Activated T-cell treated with anti-CD3 and anti-CD28 coated beads, Interleukin-2, amount 50 U/mL, for 72 hours (primary cell): ENCODE results near the gene THEMIS2. TPM values are rescaled to one million over a fixed set of nuclear protein-coding genes. Genes with fewer than 3 reads are reported as not detected.

Experiments
- ATAC-seq, 2 donors: fragments of 150-1000 bp; cut with Tn5 transposase; replicated peaks in 1 of 2; 2 replicates each; pipeline ENCODE4 v1.10.0; 2021; ENCODE audit warnings: moderate library complexity in 2 of 2, mild to moderate bottlenecking in 1 of 2
- DNase-seq, 2 donors: peaks; one replicate each; pipeline ENCODE4 v3.0.0; 2021 to 2022; ENCODE audit warnings: mixed read lengths in 1 of 2
- H3K27ac Mint-ChIP-seq: one replicate; pipeline ENCODE4 v1.8.0; 2022; ENCODE audit warnings: mild to moderate bottlenecking, moderate library complexity, mixed read lengths
- H3K27me3 Mint-ChIP-seq: one replicate; pipeline ENCODE4 v1.8.0; 2022; ENCODE audit warnings: low read depth, mixed read lengths
- H3K36me3 Mint-ChIP-seq, 2 donors: one replicate each; pipeline ENCODE4 v1.8.0; 2022; ENCODE audit warnings: mixed read lengths in 2 of 2, mild to moderate bottlenecking in 1 of 2; ENCODE audit not compliant: insufficient read depth in 2 of 2
- H3K4me1 Mint-ChIP-seq: one replicate; pipeline ENCODE4 v1.8.0; 2022; ENCODE audit warnings: low read depth, mixed read lengths
- H3K4me3 Mint-ChIP-seq, 2 donors: one replicate each; pipeline ENCODE4 v1.8.0; 2022; ENCODE audit warnings: mild to moderate bottlenecking in 2 of 2, mixed read lengths in 2 of 2, moderate library complexity in 2 of 2
- H3K9me3 Mint-ChIP-seq, 2 donors: one replicate each; pipeline ENCODE4 v1.8.0; 2022; ENCODE audit warnings: mixed read lengths in 2 of 2
- total RNA-seq, 2 donors: library from RNA; stranded (reverse); gene quantifications; one replicate each; pipeline ENCODE4 v1.2.3, GENCODE V29; 2022

Gene THEMIS2
- total RNA-seq, 2 donors from 2014 or later, result 26.0 to 81.0 TPM

DNA sequence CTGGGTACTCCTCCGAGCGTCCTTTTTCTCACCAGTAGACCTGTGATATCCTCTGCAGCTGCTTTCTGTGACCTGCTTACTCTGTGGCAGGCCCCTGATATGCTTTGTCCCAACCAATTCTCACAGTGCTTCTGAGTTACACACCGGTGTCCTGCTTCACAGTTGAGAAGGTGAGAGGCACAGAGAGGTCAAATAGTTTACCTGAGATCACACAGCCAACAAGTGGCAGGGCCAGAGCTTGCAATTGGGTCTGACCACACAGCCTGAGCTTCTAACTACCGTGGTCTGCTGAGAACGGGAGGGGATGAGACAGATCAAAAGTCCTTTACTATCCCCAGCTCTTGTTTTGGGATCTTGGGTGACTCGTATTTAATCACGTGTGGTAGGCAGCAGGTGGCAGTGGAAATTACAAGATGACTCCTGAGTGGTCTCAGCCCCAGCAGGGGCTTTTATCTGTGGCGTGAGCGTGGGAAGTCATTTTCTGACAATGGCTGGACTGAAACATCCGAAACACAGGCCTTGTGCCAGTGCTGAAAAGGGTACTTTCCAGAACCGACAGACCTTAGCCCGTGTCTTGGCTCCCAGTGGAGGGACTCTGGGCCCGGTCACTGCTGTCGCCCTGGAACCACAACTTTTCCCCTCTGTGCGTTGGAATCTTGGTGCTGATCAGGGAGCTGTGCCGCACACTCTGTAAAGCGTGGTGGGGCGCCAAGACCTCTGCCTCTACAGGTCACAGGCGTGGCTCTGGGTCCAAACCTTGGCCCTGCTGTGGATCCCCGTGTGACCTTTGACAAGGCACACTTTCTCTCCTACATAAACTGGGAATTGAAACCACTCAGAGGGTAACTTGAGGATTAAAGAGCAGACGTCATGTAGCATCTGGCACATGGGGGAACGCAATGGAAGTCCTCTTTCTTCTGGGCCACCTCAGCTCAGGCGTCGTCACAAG, 11.9 kb downstream of the THEMIS2 start:
- Mint-ChIP-seq H3K9me3 (no peaks in the 10 kb centered on the region), H3K27ac (peak overlapping the region; percentile 34), H3K4me1 (peaks cover 61% of the 10 kb centered on the region), H3K27me3 (no peaks in the 10 kb centered on the region), H3K4me3 (peak overlapping the region; percentile 7 to 23), H3K36me3 (peaks cover 19 to 22% of the 10 kb centered on the region in 2 donors)
- ATAC-seq, result peak; percentile 47 to 59
- peak in 1 of 2 donors; percentile 47 for DNase-seq

DNA sequence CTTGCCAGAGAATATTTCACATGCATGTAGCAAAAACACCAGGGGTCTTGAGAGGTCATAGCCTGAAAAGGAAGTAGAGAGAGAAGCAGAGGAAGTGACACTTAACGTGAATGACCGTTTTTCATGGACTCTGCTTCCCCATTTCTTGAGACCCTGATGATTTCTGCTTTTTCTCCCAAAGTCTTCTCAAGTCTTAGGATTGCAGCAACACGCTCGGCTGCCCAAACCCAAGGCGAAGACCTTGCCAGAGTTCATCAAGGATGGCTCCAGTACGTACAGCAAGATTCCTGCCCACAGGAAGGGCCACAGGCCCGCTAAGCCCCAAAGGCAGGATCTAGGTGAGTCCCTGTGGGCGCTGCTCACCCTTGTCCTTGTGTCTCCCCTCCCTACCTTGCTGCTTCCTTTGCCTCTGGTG, 12.8 kb downstream of the THEMIS2 start:
- no peak for ATAC-seq
- no peaks in the 10 kb centered on the region for H3K9me3 Mint-ChIP-seq
- H3K27me3 Mint-ChIP-seq, result no peaks in the 10 kb centered on the region
- H3K36me3 Mint-ChIP-seq, result peaks cover 20 to 22% of the 10 kb centered on the region in 2 donors
- H3K4me3 Mint-ChIP-seq, result no peak overlapping the region
- no peak for DNase-seq
- peaks cover 66% of the 10 kb centered on the region for H3K4me1 Mint-ChIP-seq
- H3K27ac Mint-ChIP-seq, result no peak overlapping the region

- Mint-ChIP-seq H3K27ac (peak overlapping the region; percentile 94), H3K4me1 (peaks cover 73% of the 10 kb centered on the region), H3K27me3 (no peaks in the 10 kb centered on the region), H3K4me3 (peak overlapping the region; percentile 20 to 84), H3K36me3 (peaks cover 20 to 27% of the 10 kb centered on the region in 2 donors), H3K9me3 (no peaks in the 10 kb centered on the region)
- DNase-seq (no peak), ATAC-seq (no peak)
Observed at GRCh38 chr1:27885621-27886352, 13.4 kb downstream of the THEMIS2 start.

- H3K4me3 Mint-ChIP-seq, result peak overlapping the region; percentile 20 to 84
- H3K4me1 Mint-ChIP-seq, result peaks cover 78% of the 10 kb centered on the region
- peak overlapping the region; percentile 94 for H3K27ac Mint-ChIP-seq
- peaks cover 21 to 29% of the 10 kb centered on the region in 2 donors for H3K36me3 Mint-ChIP-seq
- no peaks in the 10 kb centered on the region for H3K27me3 Mint-ChIP-seq
- H3K9me3 Mint-ChIP-seq, result no peaks in the 10 kb centered on the region
- DNase-seq (no peak), ATAC-seq (peak; percentile 18 to 31)
Observed at GRCh38 chr1:27886353-27886679, 14.0 kb downstream of the THEMIS2 start.

GRCh38 chr1:27886744-27887143, 14.4 kb downstream of the THEMIS2 start:
- Mint-ChIP-seq H3K4me1 (peaks cover 82% of the 10 kb centered on the region), H3K9me3 (no peaks in the 10 kb centered on the region), H3K27me3 (no peaks in the 10 kb centered on the region), H3K27ac (peak overlapping the region; percentile 94), H3K36me3 (peaks cover 23 to 30% of the 10 kb centered on the region in 2 donors), H3K4me3 (peak overlapping the region; percentile 66 to 84)
- ATAC-seq (peak; percentile 30 to 33), DNase-seq (no peak)

GRCh38 chr1:27887215-27888021, 15.1 kb downstream of the THEMIS2 start:
- peaks cover 23 to 33% of the 10 kb centered on the region in 2 donors for H3K36me3 Mint-ChIP-seq
- H3K9me3 Mint-ChIP-seq, result no peaks in the 10 kb centered on the region
- peak overlapping the region; percentile 94 for H3K27ac Mint-ChIP-seq
- H3K27me3 Mint-ChIP-seq, result no peaks in the 10 kb centered on the region
- ATAC-seq (peak; percentile 45 to 50), DNase-seq (peak; percentile 43 to 51)
- peak overlapping the region; percentile 66 to 84 for H3K4me3 Mint-ChIP-seq
- peaks cover 89% of the 10 kb centered on the region for H3K4me1 Mint-ChIP-seq

- Mint-ChIP-seq H3K4me1 (peaks cover 87% of the 10 kb centered on the region), H3K27ac (peak overlapping the region; percentile 58)
Observed at GRCh38 chr1:27889506-27889905, 17.2 kb downstream of the THEMIS2 start.

GRCh38 chr1:27891196-27891889, 19.0 kb downstream of the THEMIS2 start:
- peaks cover 27 to 50% of the 10 kb centered on the region in 2 donors for H3K36me3 Mint-ChIP-seq
- no peaks in the 10 kb centered on the region for H3K27me3 Mint-ChIP-seq
- no peaks in the 10 kb centered on the region for H3K9me3 Mint-ChIP-seq
- ATAC-seq, result peak; percentile 69 to 70
- peak overlapping the region; percentile 95 for H3K27ac Mint-ChIP-seq
- H3K4me3 Mint-ChIP-seq, result peak overlapping the region; percentile 29 to 75
- H3K4me1 Mint-ChIP-seq, result peaks cover 69% of the 10 kb centered on the region
- peak; percentile 52 to 67 for DNase-seq

More at GRCh38 chr1:27889506-27889905, 17.2 kb downstream of the THEMIS2 start:
- Mint-ChIP-seq H3K4me3 (peak overlapping the region in 1 of 2 donors; percentile 5), H3K27me3 (no peaks in the 10 kb centered on the region), H3K9me3 (no peaks in the 10 kb centered on the region), H3K36me3 (peaks cover 28 to 43% of the 10 kb centered on the region in 2 donors)
- DNase-seq, result no peak
- no peak for ATAC-seq

GRCh38 chr1:27894521-27894920, 22.2 kb downstream of the THEMIS2 start:
- H3K9me3 Mint-ChIP-seq, result no peaks in the 10 kb centered on the region
- ATAC-seq (no peak), DNase-seq (no peak)
- peaks cover 20 to 43% of the 10 kb centered on the region in 2 donors for H3K36me3 Mint-ChIP-seq
- H3K4me1 Mint-ChIP-seq, result peaks cover 37% of the 10 kb centered on the region
- peak overlapping the region; percentile 18 for H3K27ac Mint-ChIP-seq
- H3K4me3 Mint-ChIP-seq, result no peak overlapping the region
- no peaks in the 10 kb centered on the region for H3K27me3 Mint-ChIP-seq

GRCh38 chr1:27906759-27907158, 34.4 kb downstream of the THEMIS2 start:
- no peak overlapping the region for H3K4me3 Mint-ChIP-seq
- ATAC-seq, result no peak
- DNase-seq, result no peak
- H3K36me3 Mint-ChIP-seq, result peaks cover 16 to 39% of the 10 kb centered on the region in 2 donors
- no peaks in the 10 kb centered on the region for H3K27me3 Mint-ChIP-seq
- H3K9me3 Mint-ChIP-seq, result no peaks in the 10 kb centered on the region
- H3K4me1 Mint-ChIP-seq, result peaks cover 15% of the 10 kb centered on the region
- H3K27ac Mint-ChIP-seq, result peak overlapping the region; percentile 31

GRCh38 chr1:27912429-27912828, 40.1 kb downstream of the THEMIS2 start:
- Mint-ChIP-seq H3K9me3 (peaks cover 2 to 5% of the 10 kb centered on the region in 2 donors), H3K4me3 (peak overlapping the region; percentile 99 to 100), H3K36me3 (peaks cover 17 to 30% of the 10 kb centered on the region in 2 donors), H3K4me1 (peaks cover 27% of the 10 kb centered on the region), H3K27me3 (no peaks in the 10 kb centered on the region), H3K27ac (peak overlapping the region; percentile 91)
- peak; percentile 48 to 66 for ATAC-seq
- peak; percentile 35 to 54 for DNase-seq

DNA sequence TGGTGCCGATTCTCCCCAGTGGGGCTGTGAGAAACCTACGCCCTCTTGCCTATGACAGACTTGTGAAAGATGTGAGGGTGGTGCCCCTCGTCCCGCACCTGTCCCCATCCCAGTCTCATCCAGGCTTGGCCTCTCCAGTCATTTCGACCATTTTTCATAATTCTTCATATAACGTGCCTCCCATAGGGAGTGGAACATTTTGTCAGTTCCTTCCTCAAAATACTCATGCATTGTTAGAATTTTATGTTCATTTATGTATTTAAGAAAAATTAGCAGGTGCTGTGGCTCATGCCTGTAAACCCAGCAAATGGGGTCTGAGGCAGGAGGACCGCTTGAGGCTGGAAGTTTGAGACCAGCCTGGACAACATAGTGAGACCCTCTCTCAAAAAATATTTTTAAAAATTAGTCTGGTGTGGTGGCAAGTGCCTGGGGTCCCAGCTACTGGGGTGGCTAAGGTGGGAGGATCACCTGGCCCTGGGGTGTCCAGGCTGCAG, 42.8 kb downstream of the THEMIS2 start:
- H3K9me3 Mint-ChIP-seq, result peaks cover 2 to 5% of the 10 kb centered on the region in 2 donors
- no peak for ATAC-seq

More for the DNA sequence above, 42.8 kb downstream of the THEMIS2 start:
- no peak for DNase-seq
- Mint-ChIP-seq H3K27ac (peak overlapping the region; percentile 100), H3K27me3 (no peaks in the 10 kb centered on the region), H3K4me1 (peaks cover 25% of the 10 kb centered on the region), H3K36me3 (peaks cover 10 to 20% of the 10 kb centered on the region in 2 donors), H3K4me3 (peak overlapping the region; percentile 99 to 100)
